ENCODE measurements around the gene MROH8.
"Not testable (repeated sequence)": the region's sequence is repeated elsewhere in the genome, so short reads cannot be mapped to it uniquely, and the experiment has no call there.

MROH8 gene

DNA sequence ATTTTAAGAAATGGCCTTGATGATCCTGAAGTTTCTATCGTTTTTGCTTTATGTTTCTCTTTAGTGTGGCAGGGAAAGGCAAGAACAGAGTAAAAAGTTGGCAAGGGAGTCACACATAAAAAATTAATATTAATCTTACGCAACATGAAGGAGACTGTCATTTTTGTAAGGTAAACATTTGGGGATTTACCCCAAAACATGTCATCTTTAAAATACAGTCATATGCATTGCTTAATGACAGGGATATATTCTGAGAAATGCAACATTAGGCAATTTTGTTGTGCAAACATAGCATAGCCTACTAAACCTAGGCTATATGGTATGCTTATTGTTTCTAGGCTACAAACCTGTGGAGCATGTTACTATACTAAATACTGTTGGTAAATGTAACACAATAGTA is 88.9 kb downstream of the MROH8 start:
- DNase-seq (ENCODE audit: low spot score), result no peak

DNA sequence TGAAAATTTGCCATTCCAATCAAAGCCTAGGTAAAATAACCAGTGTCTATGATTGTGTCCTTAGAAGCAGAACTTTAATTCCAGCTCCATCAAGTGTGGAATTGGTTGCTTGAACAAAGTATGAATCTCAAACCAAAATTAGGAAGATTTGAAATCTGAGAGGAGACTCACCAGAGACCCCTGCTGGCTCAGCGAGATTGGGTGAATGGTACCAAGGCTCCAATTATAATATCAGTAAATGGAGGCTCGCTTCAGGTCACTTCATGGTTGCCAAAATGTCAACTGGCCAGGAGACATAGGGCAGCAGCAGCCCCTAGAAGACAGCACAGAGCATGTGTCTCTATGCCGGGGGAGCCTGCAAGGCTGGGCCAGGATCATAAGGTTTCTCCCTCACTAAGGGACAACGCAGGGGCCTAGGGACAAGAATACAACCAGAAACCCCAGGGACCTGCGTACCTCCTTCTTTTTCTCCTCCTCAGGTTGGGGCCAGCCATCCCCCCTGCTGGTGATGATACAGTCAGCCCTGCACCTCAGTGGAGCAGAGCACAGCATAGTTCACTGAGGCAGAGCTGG is 97.5 kb downstream of the MROH8 start:
- DNase-seq (ENCODE audit: low spot score), result no peak

DNA sequence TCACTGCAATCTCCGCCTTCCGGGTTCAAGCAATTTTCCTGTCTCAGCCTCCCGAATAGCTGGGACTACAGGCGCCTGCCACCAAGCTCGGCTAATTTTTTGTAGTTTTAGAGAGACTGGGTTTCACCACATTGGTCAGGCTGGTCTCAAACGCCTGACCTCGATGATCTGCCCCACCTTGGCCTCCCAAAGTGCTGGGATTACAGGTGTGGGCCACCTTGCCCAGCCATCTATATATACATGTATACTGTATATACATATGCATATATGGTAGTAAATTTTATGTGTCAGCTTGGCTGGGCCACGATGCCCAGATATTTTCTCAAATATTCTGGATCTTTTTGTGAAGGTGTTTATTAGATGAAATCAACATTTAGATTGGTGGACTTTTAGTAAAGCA is 102.3 kb downstream of the MROH8 start:
- no peak for DNase-seq (ENCODE audit: low spot score)

DNA sequence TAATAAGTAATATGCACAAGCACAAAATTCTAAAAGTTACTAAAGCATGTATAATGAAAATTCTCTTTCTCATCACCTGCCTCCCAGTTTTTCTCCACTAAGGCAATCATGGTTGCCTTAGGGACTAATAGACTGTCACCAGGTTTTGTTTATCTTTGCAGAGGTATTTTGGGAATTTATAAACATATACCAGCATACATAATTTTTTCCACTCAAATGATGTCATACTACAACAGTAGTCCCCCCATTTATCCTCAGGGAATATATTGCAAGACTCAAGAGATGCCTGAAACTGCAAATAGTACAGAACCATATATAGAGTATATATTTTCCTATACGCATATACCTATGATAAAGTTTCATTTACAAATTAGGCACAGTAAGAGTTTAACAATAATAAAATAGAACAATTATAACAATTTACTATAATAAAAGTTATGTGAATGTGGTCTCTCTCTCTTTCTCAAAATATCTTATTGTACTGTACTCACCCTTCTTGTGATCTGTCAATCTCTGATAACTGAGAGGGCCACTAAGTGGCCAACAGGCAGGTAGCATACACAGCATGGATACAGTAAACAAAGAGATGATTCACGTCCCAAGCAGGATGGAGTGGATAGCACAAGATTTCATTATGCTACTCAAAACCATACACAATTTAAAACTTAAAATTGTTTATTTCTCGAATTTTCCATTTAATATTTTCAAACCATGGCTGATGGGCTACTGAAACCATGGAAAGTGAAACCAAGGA is 103.2 kb downstream of the MROH8 start:
- no peak for DNase-seq (ENCODE audit: low spot score)

DNA sequence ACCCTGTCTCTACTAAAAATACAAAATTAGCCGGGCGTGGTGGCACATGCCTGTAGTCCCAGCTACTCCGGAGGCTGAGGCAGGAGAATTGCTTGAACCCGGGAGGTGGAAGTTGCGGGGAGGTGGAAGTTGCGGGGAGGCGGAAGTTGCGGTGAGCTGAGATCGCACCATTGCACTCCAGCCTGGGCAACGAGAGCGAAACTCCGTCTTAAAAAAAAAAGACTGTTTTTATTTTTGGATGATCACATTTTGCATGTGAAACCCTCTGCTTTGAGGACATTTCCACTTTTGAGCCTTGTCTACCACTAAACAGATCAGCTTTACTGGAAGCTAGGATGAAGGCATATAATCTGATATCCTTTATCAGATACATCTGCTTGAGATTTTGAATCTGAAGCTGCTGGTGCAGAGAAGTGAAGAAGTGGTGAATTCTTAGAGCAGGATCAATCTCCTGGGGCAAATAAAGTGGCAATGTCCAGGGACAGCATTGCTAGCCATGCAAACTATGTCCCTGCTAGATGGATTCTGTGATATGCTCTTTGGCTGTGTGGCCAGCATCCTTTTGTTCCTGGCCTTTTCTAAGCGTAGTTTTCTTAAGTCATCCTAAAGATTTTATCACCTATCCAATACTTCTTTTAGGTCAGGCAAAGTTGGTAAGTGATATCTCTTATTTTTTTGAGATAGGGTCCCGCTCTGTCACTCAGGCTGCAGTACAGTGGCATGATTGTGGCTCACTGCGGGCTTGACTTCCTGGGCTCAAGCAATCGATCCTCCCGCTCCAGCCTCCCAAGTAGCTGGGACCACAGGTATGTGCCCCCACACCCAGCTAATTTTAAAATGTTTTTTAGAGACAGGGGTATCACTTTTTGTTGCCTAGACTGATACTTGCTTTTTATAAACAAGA is 106.8 kb downstream of the MROH8 start:
- no peak for DNase-seq (ENCODE audit: low spot score)

DNA sequence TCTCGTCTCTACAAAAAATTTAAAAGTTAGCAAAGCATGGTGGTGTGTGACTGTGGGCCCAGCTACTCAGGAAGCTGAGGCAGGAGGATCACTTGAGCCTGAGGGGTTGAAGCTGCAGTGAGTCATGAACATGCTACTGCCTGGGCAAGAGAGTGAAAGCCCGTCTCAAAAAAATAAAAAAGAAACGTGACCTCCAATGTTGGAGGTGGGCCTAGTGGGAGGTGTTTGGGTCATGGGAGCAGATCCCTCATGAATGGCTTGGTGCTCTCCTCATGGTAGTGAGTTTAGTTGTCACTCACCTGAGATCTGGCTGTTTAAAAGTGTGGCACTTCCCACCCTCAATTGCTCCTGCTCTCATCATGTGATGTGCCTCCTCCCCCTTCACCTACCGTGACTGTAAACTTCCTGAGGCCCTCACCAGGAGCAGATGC is 107.9 kb downstream of the MROH8 start:
- no peak for DNase-seq (ENCODE audit: low spot score)

DNA sequence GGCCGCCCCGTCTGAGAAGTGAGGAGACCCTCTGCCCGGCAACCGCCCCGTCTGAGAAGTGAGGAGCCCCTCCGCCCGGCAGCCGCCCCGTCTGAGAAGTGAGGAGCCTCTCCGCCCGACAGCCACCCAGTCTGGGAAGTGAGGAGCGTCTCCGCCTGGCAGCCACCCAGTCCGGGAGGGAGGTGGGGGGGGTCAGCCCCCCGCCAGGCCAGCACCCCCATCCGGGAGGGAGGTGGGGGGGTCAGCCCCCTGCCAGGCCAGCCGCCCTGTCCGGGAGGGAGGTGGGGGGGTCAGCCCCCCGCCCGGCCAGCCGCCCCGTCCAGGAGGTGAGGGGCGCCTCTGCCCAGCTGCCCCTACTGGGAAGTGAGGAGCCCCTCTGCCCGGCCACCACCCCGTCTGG is 109.8 kb downstream of the MROH8 start:
- DNase-seq (ENCODE audit: low spot score), result not testable (repeated sequence)

DNA sequence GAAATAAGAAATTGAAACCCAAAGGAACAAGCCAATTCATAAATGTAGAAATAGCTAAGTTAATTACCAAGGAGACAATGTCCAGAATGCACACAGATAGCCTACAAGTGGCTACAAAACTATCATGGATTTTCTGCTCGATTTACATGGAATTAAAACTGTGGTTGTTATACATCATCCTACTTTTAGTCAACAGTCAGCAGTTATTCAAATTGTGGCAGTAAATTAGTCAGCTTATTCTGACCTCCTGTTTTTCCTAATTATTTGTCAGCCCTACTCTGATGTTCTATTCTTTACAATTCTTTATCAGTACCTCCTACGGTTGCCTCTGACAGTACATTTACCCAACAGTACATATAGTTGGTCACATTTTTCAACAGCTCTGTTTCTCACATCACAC is 113.2 kb downstream of the MROH8 start:
- no peak for DNase-seq (ENCODE audit: low spot score)

DNA sequence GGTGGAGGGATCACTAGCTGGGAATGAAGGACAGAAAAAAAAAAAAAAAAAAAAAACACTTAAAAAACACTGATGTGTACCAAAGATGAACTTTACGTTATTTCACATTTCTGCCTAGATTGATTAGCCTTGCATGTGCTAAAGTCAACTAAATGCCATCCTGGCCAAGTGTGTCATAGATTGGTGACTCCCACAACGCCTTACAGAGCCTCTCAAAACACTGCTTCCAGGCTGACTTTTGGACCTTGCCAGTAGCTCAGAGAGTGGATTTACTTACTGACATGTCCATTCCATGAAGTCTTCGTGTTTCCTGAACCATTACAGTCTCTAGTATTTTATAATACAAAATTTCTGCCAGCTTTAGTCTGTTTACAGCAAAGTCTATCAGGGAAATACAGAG is 124.1 kb downstream of the MROH8 start:
- DNase-seq (ENCODE audit: low spot score), result no peak

DNA sequence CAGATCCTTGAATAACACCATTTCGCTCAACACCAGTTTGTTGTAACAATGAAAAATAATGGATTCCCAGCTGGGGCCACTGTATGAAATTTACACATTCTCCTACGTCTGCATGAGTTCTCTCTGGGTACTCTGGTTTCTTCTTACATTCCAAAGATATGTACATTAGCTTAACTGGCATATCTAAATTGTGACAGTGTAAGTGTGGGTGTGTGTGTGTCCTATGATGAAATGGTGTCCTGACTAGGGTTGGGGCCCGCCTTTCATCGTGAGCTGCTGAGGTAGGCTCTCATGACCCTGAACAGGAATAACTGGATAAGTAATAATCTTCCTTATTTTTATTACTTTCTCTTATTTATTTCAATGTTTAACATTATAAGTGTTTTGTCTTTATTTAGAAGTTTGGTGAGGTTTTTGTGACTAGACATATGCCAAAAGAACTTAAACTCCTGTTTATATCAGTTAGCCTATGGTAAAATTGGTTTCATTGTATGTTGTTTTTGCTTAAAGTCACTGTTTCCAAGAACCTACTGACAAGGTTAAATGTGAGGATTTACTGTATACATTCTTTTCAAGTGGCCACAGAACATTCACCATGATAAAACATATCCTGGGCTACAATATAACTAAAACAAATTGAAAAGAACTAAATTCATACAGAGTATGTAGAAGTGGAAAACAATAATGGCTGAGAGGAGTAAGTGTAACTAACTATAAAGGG is 126.0 kb downstream of the MROH8 start:
- DNase-seq (ENCODE audit: low spot score), result no peak
